Subcutaneous adipose tissue (tissue), 4 donors: ENCODE measurements around the gene RGL1. TPM values are rescaled to one million over a fixed set of nuclear protein-coding genes. Genes with fewer than 3 reads are reported as not detected.

Source experiments
- total RNA-seq, 4 donors: library from RNA; depleted of rRNA; stranded (reverse); fragments of >200 nt; gene quantifications; one replicate each; pipeline ENCODE4 v1.1.0, GENCODE V29; 2016
- TF ChIP-seq, protein P1 (sequence below): fragments of 450-650 bp; IDR thresholded peaks from one replicate; pipeline ENCODE4 v1.5.1; 2016; ENCODE audit warnings: low read depth, mild to moderate bottlenecking, control low read depth, antibody characterized with exemption, moderate library complexity

RGL1 gene
- total RNA-seq, 4 donors from 2014 or later: 41.8 to 81.8 (median 59.0) TPM

GRCh38 chr1:183911285-183911684 lies 106.4 kb downstream of the RGL1 start:
- TF ChIP-seq, protein P1, sequence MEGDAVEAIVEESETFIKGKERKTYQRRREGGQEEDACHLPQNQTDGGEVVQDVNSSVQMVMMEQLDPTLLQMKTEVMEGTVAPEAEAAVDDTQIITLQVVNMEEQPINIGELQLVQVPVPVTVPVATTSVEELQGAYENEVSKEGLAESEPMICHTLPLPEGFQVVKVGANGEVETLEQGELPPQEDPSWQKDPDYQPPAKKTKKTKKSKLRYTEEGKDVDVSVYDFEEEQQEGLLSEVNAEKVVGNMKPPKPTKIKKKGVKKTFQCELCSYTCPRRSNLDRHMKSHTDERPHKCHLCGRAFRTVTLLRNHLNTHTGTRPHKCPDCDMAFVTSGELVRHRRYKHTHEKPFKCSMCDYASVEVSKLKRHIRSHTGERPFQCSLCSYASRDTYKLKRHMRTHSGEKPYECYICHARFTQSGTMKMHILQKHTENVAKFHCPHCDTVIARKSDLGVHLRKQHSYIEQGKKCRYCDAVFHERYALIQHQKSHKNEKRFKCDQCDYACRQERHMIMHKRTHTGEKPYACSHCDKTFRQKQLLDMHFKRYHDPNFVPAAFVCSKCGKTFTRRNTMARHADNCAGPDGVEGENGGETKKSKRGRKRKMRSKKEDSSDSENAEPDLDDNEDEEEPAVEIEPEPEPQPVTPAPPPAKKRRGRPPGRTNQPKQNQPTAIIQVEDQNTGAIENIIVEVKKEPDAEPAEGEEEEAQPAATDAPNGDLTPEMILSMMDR: no peak

DNA sequence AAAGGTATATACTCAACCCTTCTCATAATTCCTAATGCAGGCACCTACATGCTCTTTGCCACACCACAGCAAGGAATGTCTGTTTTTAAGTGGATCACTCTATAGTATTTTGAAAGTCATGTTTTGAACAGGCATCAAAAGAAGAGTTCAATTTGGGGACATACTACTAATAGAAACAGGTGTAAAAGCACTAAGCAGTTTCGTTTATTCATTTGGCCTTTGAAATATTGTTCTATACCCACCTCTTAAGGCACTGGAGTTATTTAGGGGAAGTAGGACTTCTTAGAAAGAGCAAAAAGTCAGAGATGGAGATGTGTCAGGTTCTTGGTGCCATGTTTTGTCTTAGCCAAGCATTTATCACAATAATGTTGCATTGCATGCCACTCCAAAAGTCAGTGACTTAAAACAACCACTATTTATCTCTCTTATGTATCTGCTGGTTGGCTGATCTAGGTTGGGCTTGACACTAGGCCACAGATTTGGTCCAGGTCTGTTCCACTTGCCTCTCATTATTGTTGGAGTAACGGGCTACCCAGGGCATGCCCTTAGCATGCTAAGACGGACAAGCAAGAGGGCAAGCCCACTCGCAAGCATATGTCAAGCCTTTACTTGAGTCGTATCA lies 107.5 kb downstream of the RGL1 start:
- TF ChIP-seq, protein P1: no peak

- TF ChIP-seq, protein P1: no peak
Observed at GRCh38 chr1:183913567-183913993, 108.7 kb downstream of the RGL1 start.

- TF ChIP-seq, protein P1: no peak
Observed at GRCh38 chr1:183914276-183914675, 109.4 kb downstream of the RGL1 start.

DNA sequence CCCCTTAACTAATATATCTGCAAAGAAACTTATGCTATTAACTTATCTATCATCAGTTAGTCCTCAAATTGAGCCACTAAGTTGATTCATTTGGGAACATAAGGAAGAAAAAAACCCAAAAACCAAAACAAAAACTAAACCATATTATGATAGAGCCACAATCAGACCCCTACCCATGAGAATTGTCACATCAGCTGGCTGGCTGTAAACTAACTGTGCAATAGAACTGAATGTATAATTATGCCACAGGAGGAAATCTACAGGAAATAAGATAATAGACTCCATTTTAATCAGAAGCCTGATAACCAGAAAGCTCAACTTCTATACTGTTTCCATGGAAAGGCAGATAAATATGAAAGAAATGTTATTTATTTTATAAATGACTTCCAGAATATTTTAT lies 110.0 kb downstream of the RGL1 start:
- TF ChIP-seq, protein P1: no peak

DNA sequence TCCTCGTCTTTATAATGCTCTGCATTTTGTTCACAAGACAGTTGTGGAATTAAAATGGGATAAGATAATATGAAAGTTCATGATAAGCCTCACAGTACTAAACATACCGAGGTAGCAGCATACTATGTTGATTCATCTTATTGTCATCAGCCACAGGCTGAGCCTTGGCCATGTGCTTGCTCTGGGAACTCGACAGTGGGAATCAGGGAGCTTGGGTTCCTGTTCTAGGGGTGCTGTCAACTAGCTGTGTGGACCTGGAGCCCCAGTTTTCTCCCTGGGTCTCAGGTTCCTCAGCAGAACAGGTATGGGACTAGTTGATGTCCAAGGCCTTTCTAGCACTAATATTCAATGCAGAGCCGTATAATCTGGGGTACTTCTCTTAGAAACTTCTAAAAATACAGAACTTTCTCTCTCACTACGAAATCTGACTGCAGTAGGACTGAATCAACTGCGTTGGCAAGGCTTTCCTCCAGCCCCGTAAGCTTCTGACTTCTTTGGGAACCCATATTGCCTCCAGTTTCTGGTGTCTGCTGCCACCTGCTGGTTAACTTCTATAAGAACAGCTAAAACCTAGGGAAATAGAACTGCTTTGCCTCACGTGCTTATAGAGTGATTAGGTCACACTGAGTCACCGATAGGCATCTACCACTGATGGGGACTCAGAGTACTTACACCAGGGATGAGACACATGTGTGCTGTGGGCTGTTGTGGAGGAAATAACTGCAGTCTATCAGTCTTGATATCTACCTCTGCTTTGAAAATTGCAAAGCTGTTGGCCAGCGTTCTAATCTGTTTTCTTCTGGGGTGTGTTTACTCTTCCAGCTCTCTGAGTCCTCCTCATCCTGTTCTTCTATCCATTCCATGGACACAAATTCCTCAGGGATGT lies 110.9 kb downstream of the RGL1 start:
- TF ChIP-seq, protein P1: no peak

GRCh38 chr1:183916574-183916973 lies 111.7 kb downstream of the RGL1 start:
- TF ChIP-seq, protein P1: no peak
